NCI-H345 treated with DMSO at 0.1 percent for 48 hours (cell line): ENCODE data around the gene CCDC178.
"Not testable (repeated sequence)": the region's sequence is repeated elsewhere in the genome, so short reads cannot be mapped to it uniquely, and the experiment has no call there.

Experiments
- DNase-seq: peaks from one replicate; lab custom pipeline; 2025; ENCODE audit not compliant: unreplicated experiment; lab: John Stamatoyannopoulos, UW

Gene CCDC178

DNA sequence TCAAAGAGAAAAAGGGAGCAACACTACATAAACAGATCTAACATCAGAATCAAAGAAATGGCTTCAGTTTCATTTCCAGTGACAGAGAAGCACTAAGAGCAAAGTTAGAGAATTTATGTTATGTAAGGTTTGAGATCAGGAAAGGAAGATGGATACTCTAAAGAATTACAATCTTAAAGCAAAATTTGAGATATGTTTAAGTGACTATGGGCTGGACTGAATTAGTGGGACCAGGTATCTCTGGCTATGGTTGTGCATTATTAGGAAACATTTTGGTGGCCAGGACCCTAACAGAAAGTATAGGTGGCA, 208.2 kb downstream of the CCDC178 start:
- DNase-seq, result no peak

DNA sequence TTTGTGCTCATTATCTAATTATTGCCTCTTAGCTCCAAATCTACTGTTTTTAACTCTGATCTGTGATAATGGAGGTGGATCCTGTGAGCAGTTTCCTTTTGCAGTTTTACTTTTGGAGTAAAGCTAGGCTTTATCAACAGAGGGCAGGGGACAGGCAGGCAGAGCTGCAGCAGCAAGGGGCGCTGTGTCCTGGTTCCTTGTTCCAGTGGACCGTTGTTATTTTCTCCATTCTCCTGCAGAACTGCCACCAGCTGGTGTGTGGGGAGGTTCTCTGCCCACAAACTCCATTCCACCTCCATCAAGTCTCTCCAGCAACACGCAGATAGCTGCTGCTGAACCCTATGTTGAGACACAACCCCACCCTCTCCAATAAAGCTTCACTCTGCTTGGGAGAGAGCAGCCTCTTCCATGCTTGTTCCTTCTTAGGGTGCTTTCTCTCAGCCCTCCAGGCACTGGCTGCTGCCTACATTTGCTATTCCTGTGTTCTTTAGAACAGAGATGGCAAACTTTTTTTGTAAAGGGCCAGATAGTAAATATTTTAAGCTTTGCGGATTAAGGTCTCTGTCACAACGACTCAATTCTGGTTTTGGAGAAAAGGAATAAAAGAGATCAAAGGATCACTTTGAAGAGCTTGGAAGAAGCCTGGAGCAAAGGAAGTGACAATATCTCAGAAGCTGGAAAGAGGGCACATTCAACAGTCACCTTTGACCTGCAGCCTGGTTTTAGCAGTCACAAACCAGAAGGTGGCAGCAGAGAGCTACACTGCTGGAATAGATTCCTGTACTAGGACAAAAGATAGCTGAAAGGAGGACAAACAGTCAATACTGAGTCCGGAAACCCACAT, 208.8 kb downstream of the CCDC178 start:
- peak; percentile 74 for DNase-seq

DNA sequence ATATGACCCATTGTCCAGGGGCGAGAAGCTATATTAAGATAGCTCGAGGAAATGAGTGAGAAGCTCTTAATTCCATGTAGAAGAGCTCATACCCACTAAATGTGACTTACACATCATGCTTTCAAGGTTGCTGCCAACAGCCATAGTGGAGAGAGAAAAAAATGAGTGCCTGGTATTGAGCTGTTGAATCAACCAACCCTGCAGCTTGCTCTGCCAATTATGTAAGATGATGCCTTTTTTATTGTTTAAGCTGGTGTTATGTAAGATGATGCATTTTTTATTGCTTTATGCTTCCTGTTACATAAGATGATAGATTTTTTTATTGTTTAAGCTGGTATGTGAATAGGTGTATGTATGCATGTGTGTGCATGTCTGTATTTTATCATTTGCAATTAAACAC, 228.2 kb downstream of the CCDC178 start:
- no peak for DNase-seq

DNA sequence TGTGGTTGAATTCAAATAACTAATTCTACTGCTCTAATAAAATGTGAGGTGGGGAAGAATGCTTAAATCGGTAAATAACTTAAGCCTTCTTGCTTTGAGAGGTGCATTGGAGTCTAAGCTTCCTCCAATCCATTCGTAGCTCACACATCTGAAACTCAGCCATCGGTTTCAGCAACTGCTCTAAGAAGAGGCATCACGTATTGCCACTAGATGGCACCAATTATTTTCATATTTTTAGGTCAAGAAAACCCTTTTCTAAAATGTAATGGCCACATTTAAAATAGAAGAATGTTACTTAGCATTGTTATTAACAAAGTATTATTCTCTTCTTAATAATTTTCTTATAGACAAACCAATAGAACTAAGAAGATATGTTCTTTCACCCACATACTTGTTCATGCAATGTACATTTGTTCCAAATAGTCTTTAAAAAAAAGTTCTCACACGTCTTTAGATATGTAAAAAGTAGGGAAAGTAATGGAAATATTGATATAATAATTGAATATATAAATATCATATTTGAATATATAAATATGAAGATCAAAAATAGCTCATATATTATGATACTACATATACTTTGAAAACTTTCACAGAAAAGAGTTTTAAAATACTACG, 229.8 kb downstream of the CCDC178 start:
- DNase-seq, result peak; percentile 65

DNA sequence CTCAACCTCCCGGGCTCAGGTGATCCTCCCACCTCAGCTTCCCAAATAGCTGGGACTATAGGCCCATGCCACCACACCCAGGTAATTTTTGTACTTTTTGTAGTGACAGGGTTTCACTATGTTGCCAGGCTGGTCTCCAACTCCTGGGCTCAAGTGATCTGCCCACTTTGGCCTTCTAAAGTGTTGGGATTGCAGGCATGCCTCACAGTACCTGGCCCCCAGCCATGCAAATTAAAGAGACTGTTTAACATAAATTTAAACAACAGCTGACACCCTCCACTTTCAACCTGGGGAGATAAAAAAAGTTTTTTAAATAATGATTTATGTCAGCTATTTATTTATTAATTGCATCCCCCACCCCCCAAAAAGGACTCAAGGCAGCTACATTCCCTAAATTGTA, 234.7 kb downstream of the CCDC178 start:
- DNase-seq, result no peak

DNA sequence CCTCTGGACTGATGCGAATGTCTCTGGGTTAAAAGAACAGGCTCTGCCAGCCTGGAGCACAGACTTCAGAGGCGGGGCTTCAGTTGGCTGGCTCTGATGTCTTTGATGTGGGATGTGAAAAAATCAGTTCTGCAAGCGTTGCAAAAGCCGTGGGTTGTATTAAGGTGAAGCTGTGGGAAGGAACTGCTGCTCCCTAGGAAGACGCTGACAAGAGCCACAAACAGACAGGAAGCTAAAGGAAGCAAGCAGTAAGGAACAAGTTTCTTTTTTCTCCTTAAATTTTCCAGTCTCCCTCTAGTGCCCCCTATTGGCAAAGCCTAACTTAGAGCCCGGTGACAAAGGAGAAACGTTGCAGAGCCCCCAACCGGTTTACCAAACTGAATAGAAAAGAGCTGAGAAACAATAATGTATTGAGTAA, 239.0 kb downstream of the CCDC178 start:
- DNase-seq, result no peak

DNA sequence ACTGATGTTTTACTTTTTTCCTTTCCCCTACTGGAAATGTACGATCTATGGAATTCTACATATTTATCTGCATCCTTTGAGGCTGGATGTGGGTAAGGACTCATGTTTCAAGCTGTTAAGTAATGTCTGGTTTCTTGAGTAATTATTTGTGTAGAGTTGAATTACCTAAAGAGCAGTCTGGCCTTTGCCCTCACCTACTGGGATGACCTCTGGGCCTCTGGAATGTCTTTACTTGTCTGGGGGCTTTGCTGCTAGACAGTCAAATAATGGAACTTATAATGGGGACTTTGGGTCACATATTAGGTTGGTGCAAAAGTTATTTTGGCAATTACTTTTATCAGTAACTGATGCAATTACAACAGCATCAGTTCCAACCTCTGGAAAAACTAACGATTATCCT, 244.7 kb downstream of the CCDC178 start:
- DNase-seq, result no peak

DNA sequence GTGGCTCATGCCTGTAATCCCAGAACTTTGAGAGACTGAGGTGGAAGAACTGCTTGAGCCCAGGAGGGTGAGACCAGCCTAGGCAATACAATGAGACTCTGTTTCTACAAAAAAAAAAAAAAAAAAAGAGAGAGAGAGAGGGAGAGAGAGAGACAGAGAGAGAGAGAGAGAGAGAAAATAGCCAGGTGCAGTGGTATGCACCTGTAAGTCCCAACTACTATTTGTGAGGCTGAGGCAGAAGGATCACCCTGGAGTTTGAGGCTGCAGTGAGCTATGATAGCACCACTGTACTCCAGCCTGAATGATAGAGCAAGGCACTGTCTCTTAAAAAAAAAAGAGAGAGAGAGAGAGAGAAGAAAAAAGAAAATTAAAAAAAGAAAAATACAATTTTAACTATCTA, 245.7 kb downstream of the CCDC178 start:
- no peak for DNase-seq

DNA sequence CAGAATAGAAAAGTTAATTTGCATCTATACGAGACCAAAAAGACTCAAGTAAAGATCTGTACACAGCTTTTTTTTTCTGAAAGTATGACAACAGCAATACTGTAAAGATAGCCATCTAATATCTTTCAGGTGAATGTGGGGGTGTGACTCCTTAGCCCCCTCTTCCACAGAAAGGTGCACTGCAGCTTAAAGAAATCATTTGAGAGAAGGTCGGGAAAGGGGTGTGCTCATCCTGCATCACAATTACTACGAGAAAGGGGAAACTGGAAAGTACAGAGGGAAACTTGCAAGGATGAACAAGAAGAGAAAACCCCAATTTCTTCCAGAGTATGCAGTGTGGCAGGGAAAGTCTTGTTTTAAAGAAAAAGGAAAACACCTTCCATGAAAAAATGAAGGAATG, 255.6 kb downstream of the CCDC178 start:
- no peak for DNase-seq

DNA sequence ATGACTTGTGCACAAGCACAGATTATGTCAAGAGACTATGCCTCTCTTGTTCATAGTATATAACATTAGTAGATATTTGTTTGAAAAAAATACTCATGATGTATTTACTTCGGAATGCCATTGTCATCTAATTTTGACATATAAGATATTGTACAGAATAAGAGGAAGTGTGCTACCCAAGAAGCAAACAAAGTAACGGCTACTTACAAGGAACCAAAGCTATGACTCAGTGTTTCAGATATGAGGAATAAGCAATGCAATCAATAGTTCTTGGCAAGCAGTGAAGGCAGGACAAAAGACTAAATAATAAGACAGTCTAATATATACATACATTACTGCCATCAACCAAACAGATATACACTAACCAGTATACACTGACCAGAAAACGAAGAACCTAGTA, 256.3 kb downstream of the CCDC178 start:
- DNase-seq, result no peak

DNA sequence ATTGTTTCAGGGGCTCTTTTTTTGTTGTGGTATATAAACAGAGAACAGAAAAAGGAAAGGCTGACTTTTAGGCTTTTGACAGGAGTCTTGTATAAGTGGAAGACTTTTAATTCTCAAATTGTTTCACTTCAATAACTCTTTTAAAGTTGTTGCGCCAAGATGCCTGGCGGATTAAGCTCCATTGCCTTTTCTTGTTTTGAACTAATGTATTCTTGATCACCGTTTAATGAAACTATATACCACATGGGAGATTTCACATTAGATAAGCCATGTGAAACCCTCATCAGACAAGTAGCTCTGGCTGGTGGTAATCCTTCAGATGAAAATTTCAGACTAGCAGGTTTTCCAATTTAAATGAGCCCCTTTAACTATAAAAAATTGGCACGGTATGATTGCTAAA, 257.4 kb downstream of the CCDC178 start:
- no peak for DNase-seq

DNA sequence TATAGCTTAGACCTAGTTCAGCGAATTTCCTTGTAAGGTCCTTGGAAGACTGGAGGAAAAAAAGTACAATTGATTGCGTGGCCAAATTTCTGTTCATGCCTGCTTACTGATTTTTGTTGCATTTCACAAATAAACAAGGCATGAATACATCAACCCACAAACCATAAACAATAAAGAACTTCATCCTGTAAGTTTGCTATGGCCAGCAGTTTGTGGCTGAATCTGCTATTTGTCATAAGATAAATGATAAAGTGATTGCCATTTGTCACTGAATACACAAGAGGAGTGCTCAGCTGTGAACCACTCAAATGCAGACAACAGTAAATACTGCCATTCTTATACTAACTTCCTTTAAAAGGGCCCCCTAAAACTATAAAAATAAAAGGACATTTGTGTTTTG, 259.5 kb downstream of the CCDC178 start:
- DNase-seq, result no peak

DNA sequence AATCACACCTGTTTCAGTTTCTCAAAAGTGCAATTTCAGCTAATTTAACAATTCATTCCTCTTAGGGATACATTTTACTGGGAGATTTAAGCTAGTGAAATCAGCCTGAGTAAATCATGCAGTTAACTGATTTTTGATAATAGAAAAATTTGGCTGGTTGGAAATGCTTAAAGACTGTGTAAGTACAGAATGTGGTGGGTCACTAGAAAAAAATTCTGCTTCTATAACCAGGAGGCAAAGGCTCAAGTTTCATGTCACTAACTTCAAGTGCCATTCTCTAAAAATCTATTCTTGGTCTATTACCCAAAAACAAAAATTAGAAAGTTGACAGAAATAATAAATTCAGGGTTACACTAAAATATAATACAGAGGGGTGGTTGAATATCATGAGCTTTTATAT, 271.3 kb downstream of the CCDC178 start:
- no peak for DNase-seq

DNA sequence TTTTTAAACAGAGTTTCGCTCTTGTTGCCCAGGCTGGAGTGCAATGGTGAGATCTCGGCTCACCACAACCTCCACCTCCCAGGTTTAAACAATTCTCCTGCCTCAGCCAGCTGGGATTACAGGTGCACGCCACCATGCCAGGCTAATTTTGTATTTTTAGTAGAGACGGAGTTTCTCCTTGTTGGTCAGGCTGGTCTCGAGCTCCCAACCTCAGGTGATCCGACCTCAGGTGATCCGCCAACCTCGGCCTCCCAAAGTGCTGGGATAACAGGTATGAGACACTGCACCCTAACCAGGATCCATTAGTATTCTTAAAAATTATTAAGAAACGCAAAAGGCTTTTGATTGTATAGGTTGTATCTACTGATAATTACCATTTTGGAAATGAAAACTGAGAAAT, 276.4 kb downstream of the CCDC178 start:
- DNase-seq, result not testable (repeated sequence)

DNA sequence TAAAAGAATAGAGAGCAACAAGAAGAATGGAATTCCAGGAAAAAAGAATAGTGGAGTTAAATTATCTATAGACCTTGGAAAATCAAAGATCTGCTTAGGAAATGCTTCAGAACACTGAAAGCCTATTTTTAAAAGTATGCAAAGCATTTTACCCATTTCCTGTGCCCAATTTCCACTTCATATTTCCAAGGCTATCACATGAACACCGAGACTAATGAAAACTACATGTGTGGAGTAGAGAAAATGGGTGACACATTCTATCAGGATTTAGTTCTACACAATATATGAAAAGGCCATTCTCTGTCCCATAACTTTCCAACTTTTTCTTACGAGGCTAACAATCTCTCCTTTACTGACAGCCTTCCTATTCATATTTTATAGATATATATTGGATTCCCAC, 279.4 kb downstream of the CCDC178 start:
- no peak for DNase-seq

DNA sequence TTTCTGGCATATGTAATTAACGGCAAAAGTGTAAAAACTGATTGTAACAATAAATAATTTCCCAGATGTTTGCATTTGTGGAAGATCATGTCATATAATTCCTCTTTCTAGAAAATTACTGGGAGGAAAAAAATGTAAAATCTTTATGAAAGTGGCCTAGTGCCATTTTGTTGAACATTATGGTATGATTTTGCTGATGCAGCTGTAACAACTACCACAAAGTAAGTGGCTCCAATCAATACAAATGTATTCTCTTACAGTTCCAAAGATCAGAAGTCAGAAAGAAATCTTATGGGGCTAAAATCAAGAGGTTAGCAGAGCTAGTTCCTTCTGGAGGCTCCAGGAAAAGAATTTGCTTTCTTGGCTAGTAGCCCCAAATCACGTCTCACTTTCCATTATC, 281.4 kb downstream of the CCDC178 start:
- no peak for DNase-seq

DNA sequence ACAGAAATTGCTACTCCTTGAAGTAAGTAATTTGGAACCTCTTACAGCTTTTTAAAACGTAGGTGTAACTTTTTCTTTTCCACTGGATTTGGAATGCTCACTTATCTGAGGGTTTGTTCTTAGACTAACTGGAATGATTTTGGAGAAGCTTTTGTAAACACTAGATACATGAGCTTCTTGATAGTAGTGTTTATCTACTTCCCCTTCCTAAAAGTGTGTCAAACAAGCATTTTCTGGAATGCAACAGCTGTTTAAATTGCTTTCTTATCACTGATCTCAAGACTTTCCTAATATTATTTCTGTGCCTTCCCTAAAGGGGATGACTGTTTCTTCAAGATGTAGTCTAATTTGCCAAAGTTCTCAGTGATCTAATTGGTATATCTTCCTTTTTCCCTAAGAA, 282.6 kb downstream of the CCDC178 start:
- DNase-seq, result no peak

DNA sequence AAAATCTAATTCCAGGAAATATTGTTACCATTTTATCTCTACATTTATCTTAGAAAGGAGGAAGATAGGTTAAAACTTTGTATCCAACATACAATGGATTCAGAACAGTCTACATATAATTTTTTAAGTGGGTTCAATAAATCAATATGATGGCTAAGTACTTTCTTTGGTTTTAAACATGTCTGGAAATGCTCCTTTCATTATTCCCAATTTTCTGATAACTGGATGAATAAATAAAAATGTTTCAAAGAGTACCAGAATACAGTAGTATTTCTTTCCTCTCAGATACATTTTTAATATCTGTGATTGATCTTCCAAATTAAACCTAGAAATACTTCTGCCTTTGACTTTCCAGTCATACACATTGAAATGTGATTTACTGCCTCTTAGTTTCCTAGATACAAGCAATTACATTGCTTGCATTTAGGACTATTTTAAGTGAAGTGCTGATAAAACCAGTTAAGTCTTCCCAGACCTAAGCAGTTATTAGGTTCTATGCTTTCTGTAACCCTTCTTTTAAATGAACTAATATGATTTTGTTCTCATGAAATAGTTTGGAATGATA, 283.5 kb downstream of the CCDC178 start:
- DNase-seq, result no peak

DNA sequence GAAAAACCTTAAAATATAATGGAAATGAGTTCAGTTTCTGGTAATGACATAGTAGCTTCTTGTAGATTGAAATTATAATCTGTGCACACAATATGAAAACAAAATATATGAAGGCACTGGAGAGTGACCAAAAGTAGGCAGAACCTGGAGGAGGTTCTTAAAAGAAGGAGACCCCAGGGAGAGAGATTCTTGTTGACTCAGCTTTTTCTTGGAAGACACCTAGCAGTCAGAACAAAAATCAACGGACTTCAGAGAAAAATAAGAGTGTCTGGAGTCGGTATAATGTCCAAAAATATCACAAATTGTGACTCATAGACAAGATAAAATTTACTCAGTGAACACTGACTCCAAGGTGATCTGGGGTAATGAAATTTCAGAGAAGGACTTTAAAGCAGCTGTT, 286.5 kb downstream of the CCDC178 start:
- DNase-seq, result no peak

DNA sequence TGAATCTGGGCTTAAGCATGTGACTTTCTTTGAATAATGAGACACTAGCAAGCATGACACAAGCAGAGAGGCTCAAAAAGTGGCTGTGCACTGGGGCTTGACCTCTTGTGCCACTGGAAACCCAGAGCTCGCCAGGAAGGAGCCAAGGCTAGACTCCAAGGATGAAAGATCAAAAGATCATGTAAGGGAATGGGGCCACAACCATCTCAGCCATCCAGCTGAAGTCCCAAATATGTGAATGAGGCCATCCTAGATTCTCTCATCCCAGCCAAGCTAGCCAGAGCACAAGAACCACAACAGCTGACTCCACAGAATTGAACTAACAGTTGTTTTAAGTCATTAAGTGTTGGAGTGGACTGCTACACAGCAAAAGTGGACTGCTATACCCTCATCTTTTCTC, 288.1 kb downstream of the CCDC178 start:
- DNase-seq, result no peak

DNA sequence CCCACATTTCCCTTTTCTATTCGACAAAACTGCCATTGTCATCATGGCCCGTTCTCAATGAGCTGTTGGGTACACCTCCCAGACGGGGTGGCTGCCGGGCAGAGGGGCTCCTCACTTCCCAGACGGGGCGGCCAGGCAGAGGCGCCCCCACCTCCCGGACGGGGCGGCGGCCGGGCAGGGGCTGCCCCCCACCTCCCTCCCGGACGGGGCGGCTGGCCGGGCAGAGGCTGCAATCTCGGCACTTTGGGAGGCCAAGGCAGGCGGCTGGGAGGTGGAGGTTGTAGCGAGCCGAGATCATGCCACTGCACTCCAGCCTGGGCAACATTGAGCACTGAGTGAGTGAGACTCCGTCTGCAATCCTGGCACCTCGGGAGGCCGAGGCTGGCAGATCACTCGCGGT, 292.7 kb downstream of the CCDC178 start:
- not testable (repeated sequence) for DNase-seq

DNA sequence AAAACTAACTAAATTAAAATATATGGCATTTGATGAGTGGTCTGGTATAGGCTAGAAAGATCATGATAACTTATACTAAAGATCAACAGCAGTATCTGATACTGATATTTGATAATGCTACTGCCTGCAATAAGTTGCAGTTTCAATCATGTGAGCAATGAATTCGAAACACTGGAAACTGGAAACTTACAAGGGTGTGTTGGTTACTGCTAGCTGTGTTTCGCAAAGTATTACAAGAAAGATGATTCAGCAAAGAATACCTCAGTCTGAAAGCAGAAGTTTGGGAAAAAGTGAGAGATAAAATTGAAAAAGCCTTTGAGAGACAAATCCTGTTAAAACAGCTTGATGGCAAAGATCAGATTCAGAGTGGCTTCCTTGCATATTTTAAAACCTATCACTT, 294.5 kb downstream of the CCDC178 start:
- DNase-seq, result no peak
